HG03135 (cell line): ENCODE measurements around the gene CCKAR.

Source experiments
- ATAC-seq: cut with Tn5 transposase; IDR thresholded peaks from one replicate; pipeline ENCODE4 v1.9.1; 2021; ENCODE audit warnings: mild to moderate bottlenecking, moderate library complexity; ENCODE audit not compliant: unreplicated experiment

CCKAR gene

GRCh38 chr4:26462874-26463273 is 27.4 kb downstream of the CCKAR start:
- no peak for ATAC-seq

GRCh38 chr4:26459756-26460530 is 30.3 kb downstream of the CCKAR start:
- no peak for ATAC-seq

GRCh38 chr4:26459054-26459755 is 31.1 kb downstream of the CCKAR start:
- no peak for ATAC-seq

- no peak for ATAC-seq
These were observed 32.1 kb downstream of the CCKAR start for GRCh38 chr4:26458157-26458561.

- ATAC-seq: no peak
These were observed 32.9 kb downstream of the CCKAR start for GRCh38 chr4:26457412-26457811.

GRCh38 chr4:26455571-26455970 is 34.7 kb downstream of the CCKAR start:
- no peak for ATAC-seq

GRCh38 chr4:26454961-26455360 is 35.3 kb downstream of the CCKAR start:
- no peak for ATAC-seq

GRCh38 chr4:26452565-26453531 is 37.4 kb downstream of the CCKAR start:
- no peak for ATAC-seq

- no peak for ATAC-seq
These were observed 38.7 kb downstream of the CCKAR start for GRCh38 chr4:26451597-26451996.

- ATAC-seq: no peak
These were observed 39.9 kb downstream of the CCKAR start for GRCh38 chr4:26450418-26450817.

- ATAC-seq: no peak
These were observed 42.9 kb downstream of the CCKAR start for GRCh38 chr4:26447378-26447777.

GRCh38 chr4:26441771-26442170 is 48.5 kb downstream of the CCKAR start:
- no peak for ATAC-seq

GRCh38 chr4:26441102-26441501 is 49.2 kb downstream of the CCKAR start:
- no peak for ATAC-seq

GRCh38 chr4:26434030-26434639 is 56.1 kb downstream of the CCKAR start:
- no peak for ATAC-seq

GRCh38 chr4:26433556-26433955 is 56.7 kb downstream of the CCKAR start:
- no peak for ATAC-seq

- no peak for ATAC-seq
These were observed 57.9 kb downstream of the CCKAR start for GRCh38 chr4:26432419-26432818.

- ATAC-seq: no peak
These were observed 58.7 kb downstream of the CCKAR start for GRCh38 chr4:26431461-26432180.
